Measurements from ENCODE around the gene TYMP.
"Not testable (repeated sequence)": the region's sequence is repeated elsewhere in the genome, so short reads cannot be mapped to it uniquely, and the experiment has no call there.

Gene TYMP

GRCh38 chr22:50562523-50563412 is 33.0 kb upstream of the TYMP start, which contains the start of gene SYCE3:
SYCE3 (minus strand) TSS chr22:50562919; CDS start chr22:50556405, 6,514 bp downstream.
- peak; percentile 88 for DNase-seq

- DNase-seq: no peak
Observed at GRCh38 chr22:50561401-50562358, 31.9 kb upstream of the TYMP start.

DNA sequence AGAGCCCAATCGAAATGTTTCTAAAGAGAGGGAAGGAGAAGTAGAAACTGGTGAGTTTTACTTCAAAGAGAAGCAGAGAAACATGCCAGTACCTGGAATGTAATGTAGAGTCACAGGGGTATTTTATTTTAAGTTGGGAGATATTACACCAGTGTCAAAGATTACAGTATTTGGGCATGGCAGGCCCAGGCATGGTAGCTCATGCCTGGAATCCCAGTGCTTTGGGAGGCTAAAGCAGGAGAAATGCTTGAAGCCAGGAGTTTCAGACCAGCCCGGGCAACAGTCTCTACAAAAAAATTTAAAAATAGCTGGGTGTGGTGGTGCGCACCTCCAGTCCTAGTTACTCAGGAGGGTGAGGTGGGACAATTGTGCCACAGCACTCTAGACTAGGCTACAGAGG is 30.2 kb upstream of the TYMP start:
- DNase-seq: no peak

- DNase-seq: no peak
Observed at GRCh38 chr22:50556703-50557102, 26.9 kb upstream of the TYMP start.

- DNase-seq: no peak
Observed at GRCh38 chr22:50553310-50553709, 23.5 kb upstream of the TYMP start.

- no peak for DNase-seq
Observed at GRCh38 chr22:50551160-50551752, 21.4 kb upstream of the TYMP start.

- no peak for DNase-seq
Observed at GRCh38 chr22:50550395-50550794, 20.6 kb upstream of the TYMP start.

- no peak for DNase-seq
Observed at GRCh38 chr22:50548921-50549790, 19.3 kb upstream of the TYMP start.

- DNase-seq: no peak
Observed at GRCh38 chr22:50548040-50548920, 18.5 kb upstream of the TYMP start.

GRCh38 chr22:50547263-50547985 is 17.6 kb upstream of the TYMP start:
- no peak for DNase-seq

DNA sequence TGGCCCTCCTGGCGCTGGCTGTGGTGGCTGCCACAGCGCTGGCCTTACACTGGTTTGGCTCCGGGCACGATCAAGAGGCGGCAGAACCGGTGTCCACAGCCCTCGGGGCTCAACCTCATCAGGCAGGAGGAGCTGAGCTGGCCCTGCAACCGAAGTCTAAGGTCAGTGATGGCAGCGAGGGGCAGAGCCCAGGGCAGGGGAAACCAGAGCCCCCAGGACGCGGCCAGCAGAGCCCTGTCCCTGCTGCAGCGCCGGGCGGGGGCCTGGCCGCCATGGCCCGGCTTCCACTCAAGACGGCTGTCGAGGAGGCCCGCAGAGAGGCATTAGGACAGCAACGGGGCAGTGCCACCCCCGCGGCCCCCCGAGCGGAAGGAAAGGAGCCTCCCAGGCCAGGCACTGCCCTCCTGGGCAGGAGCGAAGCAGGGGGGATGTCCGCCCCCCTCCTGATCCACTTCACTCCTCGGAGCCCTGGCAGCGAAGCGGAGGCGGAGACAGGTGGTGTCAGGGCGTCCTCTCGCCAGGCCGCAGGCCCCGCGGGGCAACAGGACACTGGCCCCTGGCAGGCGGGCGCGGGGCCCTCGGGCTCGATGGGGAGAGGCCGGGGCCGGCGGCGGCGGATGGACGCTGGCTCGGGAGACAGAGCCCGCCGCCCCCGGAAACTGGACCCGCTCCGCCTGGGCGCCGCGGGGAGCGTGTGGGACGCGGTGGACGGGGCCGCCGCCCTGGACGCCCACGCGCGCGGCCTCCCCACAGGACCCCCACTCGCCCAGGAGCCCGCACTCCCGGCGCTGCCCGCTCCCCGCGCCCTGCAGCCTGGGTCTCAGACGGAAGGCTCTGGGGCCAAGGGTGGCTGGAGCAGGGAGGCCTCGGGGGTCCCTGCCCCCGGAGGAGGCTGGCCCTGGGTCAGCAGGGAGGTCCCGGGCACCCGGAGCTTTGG is 16.8 kb upstream of the TYMP start:
- DNase-seq: no peak

GRCh38 chr22:50545522-50546325 is 15.9 kb upstream of the TYMP start, which contains the start of gene KLHDC7B:
KLHDC7B (plus strand) TSS chr22:50545899; CDS start chr22:50546244, 345 bp downstream.
- no peak for DNase-seq

DNA sequence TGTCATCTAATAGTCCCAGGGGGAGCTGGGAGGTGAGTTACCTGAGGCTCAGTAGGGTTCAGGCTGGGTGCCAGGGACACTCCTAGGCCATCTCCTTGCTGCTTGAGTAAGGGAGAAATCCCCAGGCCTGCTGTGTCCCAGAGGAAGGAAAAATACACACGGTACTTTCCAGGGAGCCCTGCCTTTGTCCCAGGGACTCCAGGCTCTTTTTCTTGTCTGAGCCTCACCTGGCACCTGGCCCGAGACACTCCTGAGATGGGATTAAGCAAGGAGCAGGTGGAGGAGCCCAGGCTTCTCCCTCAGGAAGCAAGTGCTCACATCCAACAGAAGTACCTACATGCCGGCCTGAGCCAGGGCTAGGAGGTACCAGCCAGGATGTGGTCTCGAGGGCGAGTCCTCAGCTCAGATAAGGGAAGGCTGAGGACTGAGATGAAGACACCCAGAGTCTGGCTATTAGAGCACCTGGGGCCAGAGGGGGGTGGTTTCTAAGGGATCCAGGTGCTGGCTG is 15.0 kb upstream of the TYMP start:
- no peak for DNase-seq

DNA sequence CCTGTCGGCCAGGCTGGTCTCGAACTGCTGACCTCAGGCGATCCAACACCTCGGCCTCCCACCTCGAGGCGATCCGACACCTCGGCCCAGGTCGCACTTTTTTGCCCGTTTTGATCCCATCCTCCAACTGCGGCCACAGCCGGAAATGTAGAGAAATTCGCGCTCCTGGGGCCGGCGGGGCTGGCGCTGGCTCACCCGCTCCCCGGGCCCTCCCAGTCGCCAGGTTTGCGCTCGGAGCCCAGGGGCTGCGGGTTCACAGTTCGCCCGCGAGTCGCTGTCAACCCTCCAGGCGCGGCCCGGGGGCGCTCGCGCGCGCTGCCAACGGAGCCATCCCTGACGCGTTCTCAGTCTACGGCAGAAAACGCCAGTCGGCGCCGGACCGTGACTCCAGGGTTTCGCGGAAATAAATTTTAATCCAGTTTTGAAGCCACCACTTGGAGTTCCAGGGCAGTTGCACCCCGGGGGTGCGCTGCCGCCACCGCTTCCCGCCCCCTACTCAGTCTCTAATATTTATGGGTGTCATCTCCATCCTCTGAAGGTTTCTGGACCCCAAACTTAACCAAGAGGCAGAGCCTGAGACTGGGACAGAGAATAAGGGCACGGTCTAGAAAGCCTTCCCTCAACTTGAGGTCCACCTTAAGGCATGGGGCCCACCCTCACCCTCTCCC is 14.4 kb upstream of the TYMP start:
- no peak for DNase-seq

- no peak for DNase-seq
Observed at GRCh38 chr22:50542416-50542927, 12.7 kb upstream of the TYMP start.

DNA sequence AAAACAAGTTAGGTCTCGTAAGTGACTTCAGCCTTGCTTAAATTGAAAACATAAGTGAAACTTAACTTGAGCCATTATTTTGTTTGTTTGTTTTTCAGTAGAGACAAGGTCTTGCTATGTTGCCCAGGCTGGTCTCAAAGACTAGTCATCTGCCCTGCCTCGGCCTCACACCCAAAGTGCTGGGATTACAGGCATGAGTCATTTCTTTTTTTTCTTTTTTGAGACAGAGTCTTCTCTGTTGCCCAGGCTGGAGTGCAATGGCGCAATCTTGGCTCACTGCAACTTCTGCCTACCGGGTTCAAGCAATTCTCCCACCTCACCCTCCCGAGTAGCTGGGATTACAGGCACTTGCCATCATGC is 11.8 kb upstream of the TYMP start:
- DNase-seq: not testable (repeated sequence)

GRCh38 chr22:50540381-50540780 is 10.6 kb upstream of the TYMP start:
- DNase-seq: no peak

All from NCI-H2107 (cell line).